Measurements from ENCODE around the gene SFTPA2.
"Not testable (repeated sequence)": the region's sequence is repeated elsewhere in the genome, so short reads cannot be mapped to it uniquely, and the experiment has no call there.

DNA sequence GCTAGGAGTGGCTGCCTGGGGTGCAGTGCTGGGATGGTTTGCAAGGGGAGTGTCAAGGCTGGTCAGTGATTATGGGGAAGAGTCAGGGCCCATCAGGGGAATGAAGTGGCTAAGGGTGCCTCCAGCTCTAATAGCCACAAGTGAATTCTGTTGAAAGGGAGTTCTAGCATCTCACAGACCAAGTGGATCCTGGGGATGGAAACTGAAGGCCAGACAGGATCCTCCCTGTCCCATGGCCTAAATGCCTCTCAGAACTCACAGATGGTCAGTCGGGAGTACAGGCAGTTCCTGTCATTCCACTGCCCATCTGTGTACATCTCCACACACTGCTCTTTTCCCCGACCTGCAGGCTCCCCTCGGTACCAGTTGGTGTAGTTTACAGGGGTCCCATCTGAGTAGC, 3.2 kb downstream of the SFTPA2 start:
- TF ChIP-seq, protein P1, sequence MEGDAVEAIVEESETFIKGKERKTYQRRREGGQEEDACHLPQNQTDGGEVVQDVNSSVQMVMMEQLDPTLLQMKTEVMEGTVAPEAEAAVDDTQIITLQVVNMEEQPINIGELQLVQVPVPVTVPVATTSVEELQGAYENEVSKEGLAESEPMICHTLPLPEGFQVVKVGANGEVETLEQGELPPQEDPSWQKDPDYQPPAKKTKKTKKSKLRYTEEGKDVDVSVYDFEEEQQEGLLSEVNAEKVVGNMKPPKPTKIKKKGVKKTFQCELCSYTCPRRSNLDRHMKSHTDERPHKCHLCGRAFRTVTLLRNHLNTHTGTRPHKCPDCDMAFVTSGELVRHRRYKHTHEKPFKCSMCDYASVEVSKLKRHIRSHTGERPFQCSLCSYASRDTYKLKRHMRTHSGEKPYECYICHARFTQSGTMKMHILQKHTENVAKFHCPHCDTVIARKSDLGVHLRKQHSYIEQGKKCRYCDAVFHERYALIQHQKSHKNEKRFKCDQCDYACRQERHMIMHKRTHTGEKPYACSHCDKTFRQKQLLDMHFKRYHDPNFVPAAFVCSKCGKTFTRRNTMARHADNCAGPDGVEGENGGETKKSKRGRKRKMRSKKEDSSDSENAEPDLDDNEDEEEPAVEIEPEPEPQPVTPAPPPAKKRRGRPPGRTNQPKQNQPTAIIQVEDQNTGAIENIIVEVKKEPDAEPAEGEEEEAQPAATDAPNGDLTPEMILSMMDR (IDR thresholded peaks at IDR 0.05; ENCODE audit: low read length): not testable (repeated sequence)
- not testable (repeated sequence) for TF ChIP-seq EZH2phosphoT487 (IDR thresholded peaks at IDR 0.05; ENCODE audit: low read length)
